GM12873 (cell line): ENCODE results near the gene FSTL5.

Experiments used
- TF ChIP-seq, protein P1 (sequence below): IDR thresholded peaks from 2 replicates; pipeline ENCODE4 v1.5.1; 2012; ENCODE audit warnings: low read depth, mild to moderate bottlenecking, moderate library complexity, low read length, control low read depth; ENCODE audit not compliant: insufficient read depth; ENCODE audit errors: missing control alignments

FSTL5 gene

DNA sequence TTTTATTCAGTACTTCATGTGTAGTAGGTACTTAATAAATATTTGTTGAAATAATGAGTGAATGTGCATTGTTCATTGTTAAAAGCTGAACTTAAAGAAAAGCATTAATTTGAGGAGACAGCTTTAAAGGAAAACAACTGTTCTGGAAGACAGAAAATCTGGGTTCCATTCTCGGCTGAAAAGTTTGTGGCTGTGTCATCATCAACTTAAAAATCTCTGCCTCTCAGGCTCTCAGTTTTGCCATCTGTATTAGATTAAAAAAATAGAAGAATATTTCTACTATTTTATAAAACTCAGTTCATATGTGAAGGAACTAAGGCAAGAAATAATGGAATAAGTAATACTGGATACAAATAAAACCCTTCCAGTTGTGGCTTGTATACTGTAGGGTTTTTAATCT is 62.5 kb downstream of the FSTL5 start:
- TF ChIP-seq, protein P1, sequence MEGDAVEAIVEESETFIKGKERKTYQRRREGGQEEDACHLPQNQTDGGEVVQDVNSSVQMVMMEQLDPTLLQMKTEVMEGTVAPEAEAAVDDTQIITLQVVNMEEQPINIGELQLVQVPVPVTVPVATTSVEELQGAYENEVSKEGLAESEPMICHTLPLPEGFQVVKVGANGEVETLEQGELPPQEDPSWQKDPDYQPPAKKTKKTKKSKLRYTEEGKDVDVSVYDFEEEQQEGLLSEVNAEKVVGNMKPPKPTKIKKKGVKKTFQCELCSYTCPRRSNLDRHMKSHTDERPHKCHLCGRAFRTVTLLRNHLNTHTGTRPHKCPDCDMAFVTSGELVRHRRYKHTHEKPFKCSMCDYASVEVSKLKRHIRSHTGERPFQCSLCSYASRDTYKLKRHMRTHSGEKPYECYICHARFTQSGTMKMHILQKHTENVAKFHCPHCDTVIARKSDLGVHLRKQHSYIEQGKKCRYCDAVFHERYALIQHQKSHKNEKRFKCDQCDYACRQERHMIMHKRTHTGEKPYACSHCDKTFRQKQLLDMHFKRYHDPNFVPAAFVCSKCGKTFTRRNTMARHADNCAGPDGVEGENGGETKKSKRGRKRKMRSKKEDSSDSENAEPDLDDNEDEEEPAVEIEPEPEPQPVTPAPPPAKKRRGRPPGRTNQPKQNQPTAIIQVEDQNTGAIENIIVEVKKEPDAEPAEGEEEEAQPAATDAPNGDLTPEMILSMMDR: no peak

DNA sequence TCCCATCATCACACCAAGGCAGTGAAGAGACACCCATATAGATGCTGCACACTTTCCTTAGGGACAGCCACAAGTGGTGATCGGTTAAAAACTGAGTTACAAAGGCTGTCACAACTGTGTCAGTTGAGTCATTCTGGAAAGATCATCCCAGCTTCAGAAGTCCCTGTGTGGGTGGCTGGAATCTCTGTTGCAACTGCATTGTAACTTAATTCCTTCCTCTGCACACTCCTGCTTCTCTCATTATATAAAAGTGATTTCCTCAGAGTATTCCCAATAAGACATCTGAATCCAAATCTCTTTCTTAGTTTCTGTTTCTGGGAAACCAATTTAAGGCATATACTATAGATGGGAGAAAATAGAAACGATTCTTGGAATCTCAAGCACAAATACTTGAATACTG is 88.1 kb downstream of the FSTL5 start:
- TF ChIP-seq, protein P1: no peak

DNA sequence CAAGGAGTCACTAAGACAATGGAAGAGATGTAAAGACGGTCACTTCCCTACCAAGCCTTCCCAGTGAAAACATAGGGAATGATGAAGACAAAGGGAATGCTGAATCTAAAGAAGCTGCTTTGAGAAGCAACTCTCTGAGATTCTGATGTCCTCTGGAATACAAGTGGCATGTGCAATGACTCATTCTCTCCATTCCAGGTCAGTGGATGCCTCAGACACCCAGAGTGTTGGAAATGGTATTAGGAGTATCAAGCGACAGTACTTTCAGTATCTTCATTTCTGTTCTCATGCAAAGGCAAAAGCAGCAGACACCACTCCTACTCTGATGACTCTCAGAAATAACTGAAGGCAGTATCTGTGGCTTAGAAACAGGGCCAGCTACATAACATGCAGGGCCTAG is 102.6 kb downstream of the FSTL5 start:
- TF ChIP-seq, protein P1: no peak

DNA sequence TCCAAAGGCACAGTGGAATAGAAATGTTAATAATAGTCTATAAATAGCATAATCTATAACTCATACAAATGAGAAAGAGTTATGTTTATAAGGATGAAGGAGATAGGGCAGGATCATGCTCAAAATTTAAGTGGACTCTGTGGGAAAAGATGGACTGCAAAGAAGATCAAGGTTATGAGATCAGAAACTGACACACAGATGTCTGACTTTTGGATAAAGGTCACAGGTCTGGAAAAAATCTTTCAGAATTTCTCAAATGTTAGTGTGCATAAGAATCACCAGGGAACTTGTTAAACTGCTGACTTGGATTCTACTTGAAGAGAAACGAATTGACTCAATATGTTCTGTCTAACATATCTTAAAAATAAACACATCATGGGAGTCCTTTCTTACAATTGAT is 104.1 kb downstream of the FSTL5 start:
- TF ChIP-seq, protein P1: no peak

DNA sequence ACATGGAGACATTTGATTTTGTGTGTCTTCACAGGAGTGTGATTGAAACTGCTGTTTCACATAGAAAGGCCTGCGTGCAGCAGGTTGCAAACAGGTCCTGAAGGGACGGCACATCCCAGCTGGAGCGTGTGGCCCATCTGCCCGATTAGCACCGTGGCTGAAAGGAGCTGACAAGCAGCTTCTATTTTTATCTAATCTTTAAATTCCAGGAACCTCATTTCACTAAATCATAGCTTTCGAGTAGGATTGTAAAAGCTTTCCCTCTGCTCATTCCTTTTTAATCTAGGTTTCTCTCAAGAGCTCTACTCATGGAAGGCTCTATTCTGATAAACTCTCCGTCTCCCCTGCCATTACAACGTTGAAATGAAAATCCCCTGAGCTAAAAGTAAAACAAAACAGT is 106.8 kb downstream of the FSTL5 start:
- TF ChIP-seq, protein P1: no peak

DNA sequence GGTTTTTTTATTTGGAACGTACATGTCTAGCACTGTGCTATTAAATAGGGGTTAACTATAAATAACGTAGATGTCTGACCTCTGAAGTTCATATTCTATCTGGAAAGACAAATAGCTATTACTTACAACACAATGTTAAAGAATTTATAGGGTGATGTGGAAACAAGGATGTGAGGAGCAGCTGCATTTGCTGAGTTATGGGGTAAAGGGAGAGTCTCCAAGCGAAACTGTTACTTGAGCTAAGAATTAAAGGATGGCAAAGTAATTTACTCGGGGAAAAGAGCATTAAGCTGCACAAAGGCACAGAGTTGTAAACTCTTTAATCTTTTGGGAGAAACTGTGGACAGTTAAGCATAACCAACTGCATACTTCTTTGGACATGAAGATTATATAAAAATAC is 117.7 kb downstream of the FSTL5 start:
- TF ChIP-seq, protein P1: no peak

DNA sequence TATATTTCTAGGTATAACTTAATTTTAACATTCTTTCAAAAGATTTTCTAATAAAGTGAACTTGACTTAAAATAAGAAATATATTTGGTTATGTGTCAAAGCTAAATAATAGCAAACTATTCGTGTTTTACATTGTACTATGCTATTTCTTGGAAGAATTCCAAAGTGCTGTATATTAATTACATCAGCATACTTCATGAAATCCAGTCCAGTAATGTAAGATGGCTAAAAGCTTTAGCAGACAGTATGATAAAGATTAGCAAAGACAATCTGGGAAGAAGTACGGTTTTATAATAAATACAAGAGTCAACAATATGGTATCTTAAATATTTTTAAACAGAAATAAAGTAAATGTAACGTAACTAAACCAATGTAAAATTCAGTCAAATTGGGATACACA is 125.7 kb downstream of the FSTL5 start:
- TF ChIP-seq, protein P1: no peak
